ENCODE data around the gene NUB1.

Gene NUB1

GRCh38 chr7:151306860-151307259, 34.8 kb upstream of the NUB1 start:
- no peaks in the 10 kb centered on the region for H3K79me2 ChIP-seq (ENCODE audit: control insufficient read depth, low read length)
- H3K9me2 ChIP-seq (replicated peaks; ENCODE audit: control insufficient read depth, low read length): no peaks in the 10 kb centered on the region
- TF ChIP-seq EZH2phosphoT487 (IDR thresholded peaks at IDR 0.05; ENCODE audit: borderline replicate concordance, low read length): no peak
- TF ChIP-seq, protein P1, sequence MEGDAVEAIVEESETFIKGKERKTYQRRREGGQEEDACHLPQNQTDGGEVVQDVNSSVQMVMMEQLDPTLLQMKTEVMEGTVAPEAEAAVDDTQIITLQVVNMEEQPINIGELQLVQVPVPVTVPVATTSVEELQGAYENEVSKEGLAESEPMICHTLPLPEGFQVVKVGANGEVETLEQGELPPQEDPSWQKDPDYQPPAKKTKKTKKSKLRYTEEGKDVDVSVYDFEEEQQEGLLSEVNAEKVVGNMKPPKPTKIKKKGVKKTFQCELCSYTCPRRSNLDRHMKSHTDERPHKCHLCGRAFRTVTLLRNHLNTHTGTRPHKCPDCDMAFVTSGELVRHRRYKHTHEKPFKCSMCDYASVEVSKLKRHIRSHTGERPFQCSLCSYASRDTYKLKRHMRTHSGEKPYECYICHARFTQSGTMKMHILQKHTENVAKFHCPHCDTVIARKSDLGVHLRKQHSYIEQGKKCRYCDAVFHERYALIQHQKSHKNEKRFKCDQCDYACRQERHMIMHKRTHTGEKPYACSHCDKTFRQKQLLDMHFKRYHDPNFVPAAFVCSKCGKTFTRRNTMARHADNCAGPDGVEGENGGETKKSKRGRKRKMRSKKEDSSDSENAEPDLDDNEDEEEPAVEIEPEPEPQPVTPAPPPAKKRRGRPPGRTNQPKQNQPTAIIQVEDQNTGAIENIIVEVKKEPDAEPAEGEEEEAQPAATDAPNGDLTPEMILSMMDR (IDR thresholded peaks at IDR 0.05; ENCODE audit: low read depth, low read length, poor library complexity, severe bottlenecking): no peak
- no peak overlapping the region for H3K4me3 ChIP-seq (ENCODE audit: low read length)
- H3F3A ChIP-seq (ENCODE audit: control insufficient read depth, insufficient read depth): no peaks in the 10 kb centered on the region
- H3K9me3 ChIP-seq (ENCODE audit: control insufficient read depth, insufficient read depth, low read length): peaks cover 8% of the 10 kb centered on the region; the same call in 1 of the 2 replicates
- peaks cover 9% of the 10 kb centered on the region for H3K4me1 ChIP-seq (ENCODE audit: control insufficient read depth, low read length)
- no peak overlapping the region for H3K4me2 ChIP-seq (ENCODE audit: low read length)
- H4K20me1 ChIP-seq (ENCODE audit: control insufficient read depth, insufficient read depth, low read depth, low read length): no peaks in the 10 kb centered on the region
- peaks cover 41% of the 10 kb centered on the region for H3K27me3 ChIP-seq (ENCODE audit: control insufficient read depth, low read length)
- no peak overlapping the region for H3K27ac ChIP-seq (ENCODE audit: low read depth, low read length)
- no peaks in the 10 kb centered on the region for H3K36me3 ChIP-seq (ENCODE audit: control insufficient read depth, low read length)

GRCh38 chr7:151307536-151307935, 34.1 kb upstream of the NUB1 start:
- Histone ChIP-seq H3K4me2 (ENCODE audit: low read length) (no peak overlapping the region), H3K4me3 (ENCODE audit: low read length) (no peak overlapping the region), H3K36me3 (ENCODE audit: control insufficient read depth, low read length) (no peaks in the 10 kb centered on the region), H3K9me3 (ENCODE audit: control insufficient read depth, insufficient read depth, low read length) (peaks cover 15% of the 10 kb centered on the region; the same call in 1 of the 2 replicates), H3F3A (ENCODE audit: control insufficient read depth, insufficient read depth) (no peaks in the 10 kb centered on the region), H3K79me2 (ENCODE audit: control insufficient read depth, low read length) (no peaks in the 10 kb centered on the region), H3K4me1 (ENCODE audit: control insufficient read depth, low read length) (peaks cover 9% of the 10 kb centered on the region), H4K20me1 (ENCODE audit: control insufficient read depth, insufficient read depth, low read depth, low read length) (no peaks in the 10 kb centered on the region), H3K9me2 (replicated peaks; ENCODE audit: control insufficient read depth, low read length) (no peaks in the 10 kb centered on the region), H3K27me3 (ENCODE audit: control insufficient read depth, low read length) (peaks cover 34% of the 10 kb centered on the region), H3K27ac (ENCODE audit: low read depth, low read length) (no peak overlapping the region)
- TF ChIP-seq EZH2phosphoT487 (IDR thresholded peaks at IDR 0.05; ENCODE audit: borderline replicate concordance, low read length): no peak
- TF ChIP-seq, protein P1 (IDR thresholded peaks at IDR 0.05; ENCODE audit: low read depth, low read length, poor library complexity, severe bottlenecking): no peak

GRCh38 chr7:151308256-151308655, 33.4 kb upstream of the NUB1 start:
- no peak overlapping the region for H3K27ac ChIP-seq (ENCODE audit: low read depth, low read length)
- no peak overlapping the region for H3K4me3 ChIP-seq (ENCODE audit: low read length)
- peaks cover 29% of the 10 kb centered on the region for H3K27me3 ChIP-seq (ENCODE audit: control insufficient read depth, low read length)
- H4K20me1 ChIP-seq (ENCODE audit: control insufficient read depth, insufficient read depth, low read depth, low read length): no peaks in the 10 kb centered on the region
- no peaks in the 10 kb centered on the region for H3K9me2 ChIP-seq (replicated peaks; ENCODE audit: control insufficient read depth, low read length)
- H3F3A ChIP-seq (ENCODE audit: control insufficient read depth, insufficient read depth): no peaks in the 10 kb centered on the region
- peaks cover 19% of the 10 kb centered on the region; the same call in 1 of the 2 replicates for H3K9me3 ChIP-seq (ENCODE audit: control insufficient read depth, insufficient read depth, low read length)
- TF ChIP-seq EZH2phosphoT487 (IDR thresholded peaks at IDR 0.05; ENCODE audit: borderline replicate concordance, low read length): no peak
- TF ChIP-seq, protein P1 (IDR thresholded peaks at IDR 0.05; ENCODE audit: low read depth, low read length, poor library complexity, severe bottlenecking): no peak
- H3K4me1 ChIP-seq (ENCODE audit: control insufficient read depth, low read length): peaks cover 6% of the 10 kb centered on the region
- H3K36me3 ChIP-seq (ENCODE audit: control insufficient read depth, low read length): no peaks in the 10 kb centered on the region
- H3K79me2 ChIP-seq (ENCODE audit: control insufficient read depth, low read length): no peaks in the 10 kb centered on the region
- no peak overlapping the region for H3K4me2 ChIP-seq (ENCODE audit: low read length)
